ENCODE results near the gene JARID2. TPM values are rescaled to one million over a fixed set of nuclear protein-coding genes. Genes with fewer than 3 reads are reported as not detected.
"Not testable (repeated sequence)": the region's sequence is repeated elsewhere in the genome, so short reads cannot be mapped to it uniquely, and the experiment has no call there.

JARID2 gene
- total RNA-seq, 2 donors from 2014 or later: 3.6 to 4.6 TPM

- WGBS, 2 donors: 50 to 71% methylated on average over 2 of the region's 2 CpGs
- intact Hi-C loops (cut with DNase I): no loop called here
- H3K4me1 ChIP-seq: peaks cover 12% of the 10 kb centered on the region
- H3K27ac ChIP-seq: no peak overlapping the region
- no peaks in the 10 kb centered on the region for H3K27me3 ChIP-seq
- no peaks in the 10 kb centered on the region for H3K36me3 ChIP-seq (replicated peaks in 1 of 2; ENCODE audit: insufficient read depth in 1 of 2, low read depth in 2 of 2)
- ATAC-seq: no peak
- TF ChIP-seq POLR2A (IDR thresholded peaks at IDR 0.05) (no peak), CTCF (IDR thresholded peaks at IDR 0.05) (no peak)
- H3K9me3 ChIP-seq: no peaks in the 10 kb centered on the region
- no peak for DNase-seq
- no peak overlapping the region for H3K4me3 ChIP-seq
Measured at GRCh38 chr6:15411766-15412165, 165.9 kb downstream of the JARID2 start.

- Histone ChIP-seq H3K9me3 (no peaks in the 10 kb centered on the region), H3K4me1 (peaks cover 12% of the 10 kb centered on the region), H3K27ac (no peak overlapping the region), H3K36me3 (replicated peaks in 1 of 2; ENCODE audit: insufficient read depth in 1 of 2, low read depth in 2 of 2) (no peaks in the 10 kb centered on the region), H3K27me3 (no peaks in the 10 kb centered on the region), H3K4me3 (no peak overlapping the region)
- WGBS, 2 donors: 97 to 99% methylated on average over 9 of the region's 9 CpGs
- intact Hi-C loops (cut with DNase I): no loop called here
- TF ChIP-seq POLR2A (IDR thresholded peaks at IDR 0.05) (no peak), CTCF (IDR thresholded peaks at IDR 0.05) (no peak)
- DNase-seq: no peak
- ATAC-seq: no peak
Measured at GRCh38 chr6:15412767-15413166, 166.9 kb downstream of the JARID2 start.

GRCh38 chr6:15413466-15414234, 167.8 kb downstream of the JARID2 start:
- Histone ChIP-seq H3K36me3 (replicated peaks in 1 of 2; ENCODE audit: insufficient read depth in 1 of 2, low read depth in 2 of 2) (no peaks in the 10 kb centered on the region), H3K9me3 (no peaks in the 10 kb centered on the region), H3K4me3 (no peak overlapping the region), H3K27me3 (no peaks in the 10 kb centered on the region), H3K27ac (no peak overlapping the region), H3K4me1 (peaks cover 12% of the 10 kb centered on the region)
- TF ChIP-seq POLR2A (IDR thresholded peaks at IDR 0.05) (no peak), CTCF (IDR thresholded peaks at IDR 0.05) (no peak)
- 75 to 82% methylated on average over 6 of the region's 6 CpGs for WGBS, 2 donors
- ATAC-seq (no peak), DNase-seq (no peak)
- intact Hi-C loops (cut with DNase I): no loop called here

GRCh38 chr6:15414235-15414612, 168.4 kb downstream of the JARID2 start:
- no peak for TF ChIP-seq POLR2A (IDR thresholded peaks at IDR 0.05)
- TF ChIP-seq CTCF (IDR thresholded peaks at IDR 0.05): no peak
- H3K4me1 ChIP-seq: peaks cover 9% of the 10 kb centered on the region
- no peak for ATAC-seq
- H3K27ac ChIP-seq: no peak overlapping the region
- H3K9me3 ChIP-seq: no peaks in the 10 kb centered on the region
- 42 to 64% methylated on average over 2 of the region's 2 CpGs for WGBS, 2 donors
- intact Hi-C loops (cut with DNase I): no loop called here
- H3K27me3 ChIP-seq: no peaks in the 10 kb centered on the region
- H3K4me3 ChIP-seq: no peak overlapping the region
- H3K36me3 ChIP-seq (replicated peaks in 1 of 2; ENCODE audit: insufficient read depth in 1 of 2, low read depth in 2 of 2): no peaks in the 10 kb centered on the region
- DNase-seq: no peak

GRCh38 chr6:15415622-15416021, 169.8 kb downstream of the JARID2 start:
- intact Hi-C loops (cut with DNase I); H3K4me1 ChIP-seq; H3K27ac ChIP-seq; ATAC-seq; H3K36me3 ChIP-seq (replicated peaks in 1 of 2; ENCODE audit: insufficient read depth in 1 of 2, low read depth in 2 of 2); H3K9me3 ChIP-seq; H3K4me3 ChIP-seq; DNase-seq; H3K27me3 ChIP-seq: not testable (repeated sequence)
- WGBS, 2 donors: 76% methylated on average over 5 of the region's 30 CpGs; no CpG with 5 or more reads in 1 of the 2 donors
